GM19324 (cell line): ENCODE data around the gene PARS2.

ENCODE experiments used
- ATAC-seq: cut with Tn5 transposase; IDR thresholded peaks from one replicate; pipeline ENCODE4 v1.9.1; 2021; ENCODE audit warnings: mild to moderate bottlenecking, moderate library complexity; ENCODE audit not compliant: unreplicated experiment, low FRiP score

The PARS2 gene

DNA sequence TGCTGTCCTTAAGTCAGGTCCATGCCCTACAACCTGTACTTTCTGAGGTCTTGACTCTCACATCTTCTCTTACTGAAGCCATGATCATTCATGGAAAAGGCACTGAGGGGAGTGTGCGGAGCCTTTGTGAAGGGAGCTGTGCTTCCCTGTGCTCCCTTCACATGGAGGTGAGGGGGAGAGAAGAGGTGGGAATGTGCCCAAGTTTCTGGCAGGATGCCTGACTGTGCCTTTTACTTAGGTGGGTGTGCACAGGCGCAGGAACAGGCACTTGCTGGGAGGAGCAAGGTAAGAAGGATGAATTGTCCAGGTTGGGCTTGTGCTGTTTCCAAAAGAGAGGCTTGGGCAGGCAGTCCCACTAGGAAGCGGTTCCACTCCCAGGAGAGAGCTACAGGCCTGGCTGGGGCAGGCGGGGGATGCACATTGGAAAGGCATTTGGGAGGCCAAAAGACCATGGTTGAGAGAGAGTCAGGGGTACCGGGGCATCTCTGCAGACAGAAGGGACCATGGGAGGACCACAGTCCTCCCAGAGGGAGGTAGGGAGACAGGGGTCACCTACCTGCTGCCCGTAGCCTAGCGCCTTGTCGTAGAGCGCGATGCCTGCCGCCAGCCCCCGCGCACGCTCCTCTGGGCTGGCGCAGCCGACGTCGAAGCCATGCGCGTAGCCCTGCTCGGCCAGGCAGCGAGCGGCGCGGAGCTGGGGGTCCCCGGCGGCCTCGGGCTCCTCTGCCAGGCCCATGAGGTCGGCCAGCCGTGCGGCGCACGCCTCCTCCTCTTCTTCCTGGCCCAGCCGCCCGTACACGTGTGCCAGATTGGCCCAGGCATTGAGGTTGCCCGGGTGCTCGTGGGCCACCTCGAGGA is 35.9 kb upstream of the PARS2 start:
- ATAC-seq = no peak

DNA sequence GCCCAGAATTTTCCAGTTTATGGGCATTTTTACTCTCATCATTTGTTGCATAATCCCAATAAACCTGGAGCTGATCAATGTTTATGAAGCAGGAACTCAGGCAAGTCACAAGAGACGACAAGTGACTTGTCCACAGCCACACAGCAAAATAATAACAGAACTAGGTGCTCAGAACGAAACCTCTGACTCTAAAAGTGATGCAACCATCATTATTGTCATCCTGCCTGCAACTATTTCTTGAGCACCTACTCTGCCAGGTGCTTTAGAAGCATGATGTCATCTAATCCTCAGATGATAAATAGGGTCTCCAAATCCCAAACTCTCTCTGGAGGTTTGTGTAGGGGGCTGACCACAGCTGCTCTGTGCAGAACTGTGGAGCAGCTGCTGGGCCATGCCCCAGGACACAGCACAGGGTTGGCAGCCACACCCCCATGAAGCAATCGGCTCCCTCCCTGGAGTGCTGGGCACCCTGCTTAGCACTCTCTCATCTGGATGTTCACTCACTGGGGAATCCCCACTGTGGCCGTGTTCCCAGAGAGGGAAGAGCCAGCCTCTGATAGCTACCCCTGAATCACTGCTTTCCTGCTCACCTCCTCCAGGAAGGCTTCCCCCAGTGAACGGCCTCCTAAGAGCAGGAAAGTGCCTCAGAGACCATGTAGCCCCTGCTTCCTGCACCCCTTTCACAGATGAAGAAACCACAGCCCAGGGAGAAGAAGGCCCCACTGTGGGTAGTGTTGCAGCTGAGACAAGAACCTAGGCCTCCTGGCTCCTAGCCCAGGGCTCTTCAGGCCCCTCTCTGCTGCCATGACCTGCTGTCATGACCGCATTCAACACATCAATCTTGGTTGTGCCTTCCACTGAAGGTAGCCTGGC is 34.7 kb upstream of the PARS2 start:
- ATAC-seq = no peak

DNA sequence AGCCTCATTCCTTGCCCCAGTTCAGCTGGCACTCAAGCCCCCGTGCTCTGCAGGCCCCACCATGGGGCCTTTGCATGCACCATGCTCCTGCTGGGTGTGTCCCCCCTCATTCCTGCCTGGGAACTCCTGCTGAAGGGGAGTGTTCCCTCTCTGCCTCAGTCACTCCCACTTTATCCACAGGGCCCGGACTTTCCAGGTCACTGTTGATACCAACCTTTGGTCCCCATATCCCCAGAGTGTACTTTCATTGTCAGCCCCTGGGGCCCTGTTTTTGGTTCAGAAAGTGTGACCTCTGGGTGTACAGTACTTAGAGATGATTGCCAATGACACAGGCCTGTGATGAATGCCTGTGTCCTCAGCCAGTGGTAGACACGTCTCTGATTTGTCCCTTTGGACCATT is 33.9 kb upstream of the PARS2 start:
- ATAC-seq = no peak

- no peak for ATAC-seq
Observed at GRCh38 chr1:54796902-54797301, 32.6 kb upstream of the PARS2 start.

DNA sequence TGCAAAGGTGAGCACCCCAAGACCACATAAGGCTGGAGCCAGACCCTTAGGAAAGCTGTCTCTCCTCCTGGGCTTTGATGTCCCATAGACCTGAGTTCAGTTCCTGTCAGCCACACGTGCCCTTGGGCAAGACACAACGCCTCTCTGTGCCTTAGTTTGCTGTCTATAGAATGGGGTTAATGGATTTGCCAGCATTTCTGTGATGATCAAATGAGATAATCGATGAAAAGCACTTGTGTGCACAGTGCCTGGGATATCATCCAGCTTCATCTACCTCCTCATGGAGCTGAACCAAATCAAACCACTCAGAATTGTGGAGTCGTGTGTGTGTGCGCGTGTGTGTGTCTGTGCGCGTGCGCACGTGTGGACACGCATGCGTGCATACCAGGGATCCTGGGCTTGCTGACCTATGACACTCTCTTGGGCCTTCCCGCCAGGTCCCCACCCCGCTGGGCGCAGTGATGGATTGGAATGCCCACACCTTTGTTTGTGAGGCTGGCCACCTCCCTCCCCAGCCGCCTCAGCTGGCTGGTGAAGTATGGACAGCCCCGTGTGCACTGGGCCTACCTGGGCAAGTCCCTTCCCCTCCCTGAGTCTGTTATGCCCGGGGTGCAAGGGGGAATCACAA is 31.6 kb upstream of the PARS2 start:
- ATAC-seq = no peak

DNA sequence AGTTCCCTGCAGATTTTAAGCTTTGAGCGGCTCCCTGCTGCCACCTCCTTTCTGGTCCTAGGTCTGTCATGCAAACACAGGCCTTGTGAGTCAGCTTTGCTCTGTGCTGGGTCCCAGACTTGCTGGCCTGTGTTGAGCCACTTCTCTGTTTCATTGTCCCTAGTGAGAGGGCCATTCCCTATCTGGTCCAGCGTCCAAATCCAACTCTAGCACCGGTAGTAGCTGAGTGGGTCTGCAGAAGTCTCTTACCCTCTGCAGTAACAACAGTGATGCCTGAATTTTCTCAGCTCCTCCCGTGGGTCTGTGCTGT is 31.0 kb upstream of the PARS2 start:
- no peak for ATAC-seq

DNA sequence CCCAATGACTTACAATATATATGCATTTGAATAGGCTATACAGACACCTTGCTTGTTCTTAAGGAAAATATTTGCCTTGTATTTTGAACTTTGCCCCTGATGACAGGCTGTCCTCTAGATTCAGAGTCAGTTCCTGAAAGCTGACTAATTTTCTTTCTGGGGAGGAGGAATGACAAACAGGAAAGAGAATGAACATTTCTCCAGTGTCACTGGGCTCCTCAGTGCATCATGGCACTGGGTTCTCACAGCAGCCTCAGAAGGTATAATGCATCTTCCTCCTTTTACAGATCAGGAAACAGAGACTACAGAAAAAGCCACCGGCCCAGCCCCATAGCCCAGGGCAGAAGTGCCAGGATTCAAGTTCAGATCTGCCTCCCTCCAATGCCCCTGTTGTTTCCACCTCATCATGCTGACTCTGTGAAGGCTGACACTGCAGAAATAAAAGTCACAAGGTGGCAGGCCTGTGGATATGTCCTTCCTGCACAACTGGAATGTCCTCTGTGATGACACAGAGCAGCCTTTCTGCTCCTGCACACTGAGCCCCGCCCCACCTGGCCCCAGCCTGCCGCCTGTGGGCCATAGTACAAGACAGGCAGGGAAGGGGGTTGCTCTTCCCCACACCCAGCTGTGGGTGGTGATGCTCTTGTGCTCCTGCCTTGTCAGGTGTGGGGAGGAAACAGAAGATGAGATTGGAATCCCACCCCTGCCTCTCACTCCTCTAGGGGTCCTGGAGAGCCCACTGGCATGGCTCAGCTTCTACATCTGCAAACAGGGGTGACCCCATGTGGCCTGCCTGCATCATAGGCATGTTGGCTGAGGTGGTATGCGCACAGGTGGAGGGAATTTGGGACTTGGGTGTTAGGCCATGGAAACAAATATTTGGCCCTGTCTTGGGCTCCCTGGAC is 30.4 kb upstream of the PARS2 start:
- ATAC-seq = no peak

DNA sequence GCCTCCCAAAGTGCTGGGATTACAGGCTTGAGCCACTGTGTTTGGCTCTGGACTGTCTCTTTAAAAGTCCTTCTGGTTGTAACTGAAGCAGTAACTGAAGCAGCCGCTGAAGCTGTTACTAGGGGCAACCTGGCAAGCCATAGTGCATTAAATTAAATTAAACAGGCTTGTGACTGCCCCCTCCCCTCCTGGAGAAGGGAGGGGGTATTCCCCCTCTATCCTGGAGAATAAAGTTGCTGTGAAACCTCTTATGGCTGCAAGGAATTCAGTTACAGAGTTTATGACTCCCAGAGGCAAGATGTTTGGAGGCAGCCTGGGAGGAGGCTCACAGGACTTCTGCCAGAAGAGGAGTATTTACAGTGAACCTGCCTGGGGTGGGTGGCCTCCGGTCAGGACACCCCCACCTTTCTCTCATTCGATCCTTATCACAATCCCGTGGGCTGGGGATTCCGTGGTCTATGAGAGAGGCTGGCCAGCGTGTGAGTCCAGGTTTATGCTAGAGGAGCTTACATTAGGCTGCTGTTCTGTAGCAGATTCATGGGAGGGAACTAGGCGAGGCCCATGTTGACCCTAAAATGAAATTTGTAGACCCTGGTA is 28.5 kb upstream of the PARS2 start:
- no peak for ATAC-seq

GRCh38 chr1:54791880-54792522 is 27.7 kb upstream of the PARS2 start:
- no peak for ATAC-seq

GRCh38 chr1:54788459-54788858 is 24.1 kb upstream of the PARS2 start:
- ATAC-seq = no peak

DNA sequence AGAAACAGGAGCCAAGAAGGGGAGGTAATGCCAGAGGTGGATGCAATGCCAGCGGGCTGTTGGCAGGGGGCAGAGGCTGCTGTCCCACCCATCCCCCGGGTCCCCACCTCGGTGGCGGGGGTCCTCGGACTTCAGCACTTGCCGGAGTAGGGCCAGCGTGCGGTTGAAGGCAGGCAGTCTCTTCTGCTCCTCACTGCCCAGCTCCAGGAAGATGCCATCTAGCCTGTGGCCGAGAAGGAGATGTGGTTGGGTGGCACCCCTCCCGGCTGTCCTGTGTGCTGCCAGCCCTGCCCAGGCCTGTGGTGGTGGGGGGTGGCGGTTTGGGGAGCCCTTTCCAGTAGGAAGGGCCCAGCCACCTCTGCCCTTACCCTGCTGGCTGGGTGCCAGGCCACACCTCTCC is 23.3 kb upstream of the PARS2 start:
- ATAC-seq = no peak

DNA sequence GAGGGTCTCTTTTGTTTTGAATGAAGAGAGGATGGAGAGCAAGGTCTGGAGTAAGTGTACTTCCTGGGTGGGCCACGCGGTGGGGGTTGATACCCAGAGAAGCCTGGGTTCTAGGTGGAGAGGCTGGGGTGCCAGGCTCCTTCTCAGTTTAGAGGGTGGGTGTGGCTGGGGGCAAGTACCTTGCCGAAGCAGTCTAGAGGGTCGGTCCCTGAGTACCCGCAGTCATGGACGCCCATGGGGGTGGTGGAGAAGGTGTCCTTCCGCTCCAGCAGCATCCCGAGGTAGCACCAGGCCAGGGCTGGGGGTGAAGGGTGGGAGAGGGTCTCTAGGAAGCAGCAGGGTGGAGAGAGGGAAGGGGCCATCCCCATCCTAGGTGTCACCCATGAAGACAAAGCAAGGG is 22.5 kb upstream of the PARS2 start:
- no peak for ATAC-seq

DNA sequence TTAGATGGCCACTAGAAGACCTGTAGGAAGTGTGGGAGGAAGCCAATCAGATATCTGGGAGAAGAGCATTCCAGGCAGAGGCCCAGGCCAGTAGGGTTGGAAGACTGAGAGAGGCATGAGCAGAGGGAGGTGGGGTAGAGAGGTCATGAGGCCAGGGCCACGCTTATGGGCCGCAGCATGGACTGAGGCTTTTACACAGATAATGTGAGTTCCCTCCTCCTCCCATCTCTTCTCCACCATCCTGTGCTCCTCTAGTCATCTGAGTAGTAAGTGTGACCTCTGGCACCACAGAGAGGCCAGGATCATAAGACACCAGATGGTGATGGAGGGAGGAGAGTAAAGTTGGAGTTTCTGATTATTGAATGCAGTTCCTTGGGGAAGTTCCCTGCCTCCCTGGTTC is 19.7 kb upstream of the PARS2 start:
- ATAC-seq = no peak

- no peak for ATAC-seq
Observed at GRCh38 chr1:54782588-54782987, 18.3 kb upstream of the PARS2 start.

- ATAC-seq = no peak
Observed at GRCh38 chr1:54782156-54782555, 17.8 kb upstream of the PARS2 start.

GRCh38 chr1:54781023-54781723 is 16.9 kb upstream of the PARS2 start:
- ATAC-seq = no peak

GRCh38 chr1:54777431-54777830 is 13.1 kb upstream of the PARS2 start:
- no peak for ATAC-seq

DNA sequence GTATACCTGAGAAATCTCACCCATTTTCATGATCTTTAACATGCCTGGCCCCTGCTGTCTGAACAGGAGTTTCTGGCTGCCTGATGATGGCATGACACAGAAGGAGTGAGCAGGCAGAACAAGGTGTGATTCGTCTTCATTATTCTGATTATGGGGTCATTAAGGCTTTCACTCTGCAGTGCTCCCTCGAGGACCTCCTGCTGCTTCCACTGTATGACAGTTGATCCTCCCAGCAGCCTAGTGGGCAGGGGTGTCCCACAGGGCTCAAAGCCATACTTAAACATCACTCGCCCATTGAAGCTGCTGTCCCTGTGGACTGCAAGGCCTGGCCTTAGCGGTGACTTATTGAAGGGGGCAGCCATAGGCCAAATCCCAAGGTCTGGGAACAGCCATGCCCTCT is 12.7 kb upstream of the PARS2 start:
- ATAC-seq = no peak
